GM19240 (cell line): ENCODE results near the gene KCNJ9.
"Not testable (repeated sequence)": the region's sequence is repeated elsewhere in the genome, so short reads cannot be mapped to it uniquely, and the experiment has no call there.

Experiments used
- DNase-seq: peaks from one replicate; pipeline ENCODE4 v3.0.0; 2011; ENCODE audit warnings: low spot score; ENCODE audit not compliant: insufficient read length

Gene KCNJ9

DNA sequence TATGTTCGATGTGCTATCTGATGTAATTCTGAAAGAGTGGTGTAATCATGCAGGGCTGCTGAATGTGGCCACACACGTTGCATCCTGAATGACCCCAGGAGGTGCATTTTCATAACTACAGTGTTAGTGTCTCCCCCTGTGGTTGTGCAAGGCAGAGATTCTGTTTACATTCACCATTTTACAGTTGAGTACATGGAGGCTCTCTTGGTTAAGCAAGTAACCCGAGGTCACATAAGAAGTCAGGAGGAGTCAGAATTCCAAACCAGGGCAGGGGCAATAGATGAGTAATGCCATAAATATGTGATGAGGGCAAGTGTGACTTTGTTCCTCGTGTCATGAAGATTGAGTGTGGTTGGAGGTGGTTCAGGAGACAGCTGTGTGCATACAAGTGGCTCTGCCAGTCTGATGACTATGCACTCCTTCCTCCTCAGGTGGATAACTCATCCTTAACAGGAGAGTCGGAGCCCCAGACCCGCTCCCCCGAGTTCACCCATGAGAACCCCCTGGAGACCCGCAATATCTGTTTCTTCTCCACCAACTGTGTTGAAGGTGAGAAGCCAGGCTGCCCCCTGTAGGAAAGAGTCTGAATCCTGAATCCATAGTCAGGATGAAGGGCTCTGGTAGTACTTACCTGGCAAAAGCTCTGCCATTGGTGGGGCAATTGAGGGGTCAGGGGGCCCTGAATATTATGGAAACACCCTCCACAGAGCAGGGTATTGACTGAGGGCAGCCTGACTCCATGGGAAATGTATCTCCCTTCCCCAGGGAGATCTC, 43.6 kb downstream of the KCNJ9 start:
- no peak for DNase-seq

DNA sequence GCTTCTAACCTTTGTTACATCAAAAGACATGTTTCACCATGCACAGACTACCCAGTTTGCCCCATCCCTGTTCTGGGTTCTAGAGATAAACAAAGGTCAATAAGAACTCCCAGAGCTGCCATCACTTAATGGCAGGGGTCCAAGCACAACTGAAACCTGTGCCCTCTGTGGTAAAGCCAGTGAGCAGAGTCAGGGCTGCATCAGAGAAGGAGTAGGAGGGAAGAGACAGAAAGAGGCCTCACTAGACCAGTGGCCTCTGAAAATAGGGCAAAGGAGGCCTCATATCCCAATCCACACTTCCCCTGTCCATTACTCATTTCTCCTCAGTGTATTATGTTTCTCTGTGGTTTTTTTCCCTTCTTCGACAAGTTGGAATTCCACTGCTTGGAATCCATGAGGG, 44.4 kb downstream of the KCNJ9 start:
- DNase-seq, result no peak

DNA sequence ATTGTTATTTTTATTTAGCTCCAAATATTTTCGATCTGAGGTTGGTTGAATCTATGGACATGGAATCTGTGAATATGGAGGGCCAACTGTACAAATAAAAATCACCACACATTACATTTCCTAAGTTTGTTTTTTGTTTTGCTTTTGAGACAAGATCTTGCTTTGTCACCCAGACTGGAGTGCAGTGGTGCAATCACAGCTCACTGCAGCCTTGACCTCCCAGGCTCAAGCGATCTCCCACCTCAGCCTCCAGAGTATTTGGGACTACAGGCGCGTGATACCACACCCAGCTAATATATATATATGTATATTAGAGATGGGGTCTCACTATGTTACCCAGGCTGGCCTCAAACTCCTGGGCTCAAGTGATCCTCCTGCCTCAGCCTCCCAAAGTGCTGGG, 45.0 kb downstream of the KCNJ9 start:
- not testable (repeated sequence) for DNase-seq

DNA sequence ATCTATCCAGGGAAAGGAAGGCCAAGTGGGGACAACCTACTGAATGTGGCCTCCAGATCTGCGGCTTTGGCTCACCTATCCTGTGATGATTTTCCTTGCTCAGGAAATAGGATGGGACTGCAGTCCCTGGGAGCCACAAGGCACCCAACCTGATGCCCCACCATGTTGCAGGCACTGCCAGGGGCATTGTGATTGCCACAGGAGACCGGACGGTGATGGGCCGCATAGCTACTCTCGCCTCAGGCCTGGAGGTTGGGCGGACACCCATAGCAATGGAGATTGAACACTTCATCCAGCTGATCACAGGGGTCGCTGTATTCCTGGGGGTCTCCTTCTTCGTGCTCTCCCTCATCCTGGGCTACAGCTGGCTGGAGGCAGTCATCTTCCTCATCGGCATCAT, 46.0 kb downstream of the KCNJ9 start:
- no peak for DNase-seq

DNA sequence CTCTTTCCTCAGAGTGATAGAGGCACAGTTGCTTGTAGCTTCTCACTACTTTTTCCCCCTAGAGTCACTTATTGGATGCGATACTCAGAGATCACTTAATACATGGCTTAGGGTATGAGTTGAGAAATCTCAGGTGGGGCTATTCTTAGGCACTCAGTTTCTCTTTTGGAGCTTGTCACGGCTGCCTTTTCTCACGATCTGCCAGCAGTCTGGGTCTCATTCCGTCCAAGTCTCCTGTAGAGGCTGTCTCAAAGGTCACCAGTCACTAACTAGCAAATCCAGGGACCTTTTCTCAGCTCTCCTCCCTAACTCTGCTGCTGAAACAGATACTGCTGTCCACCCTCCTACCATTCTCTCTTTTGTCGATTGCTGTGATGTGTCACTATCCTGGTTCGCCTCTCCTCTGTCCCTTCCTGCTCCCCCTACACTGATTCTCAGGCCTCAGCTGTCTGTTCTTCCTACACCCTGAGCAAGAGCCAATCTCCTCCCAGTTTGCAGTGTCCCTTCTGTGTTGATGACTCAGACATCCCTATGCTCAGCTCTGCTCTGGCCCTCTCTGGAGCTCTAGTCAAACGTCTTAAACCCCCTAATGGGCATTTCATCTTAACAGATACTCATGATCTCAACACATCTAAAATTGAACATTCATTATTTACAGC, 46.7 kb downstream of the KCNJ9 start:
- DNase-seq, result no peak

DNA sequence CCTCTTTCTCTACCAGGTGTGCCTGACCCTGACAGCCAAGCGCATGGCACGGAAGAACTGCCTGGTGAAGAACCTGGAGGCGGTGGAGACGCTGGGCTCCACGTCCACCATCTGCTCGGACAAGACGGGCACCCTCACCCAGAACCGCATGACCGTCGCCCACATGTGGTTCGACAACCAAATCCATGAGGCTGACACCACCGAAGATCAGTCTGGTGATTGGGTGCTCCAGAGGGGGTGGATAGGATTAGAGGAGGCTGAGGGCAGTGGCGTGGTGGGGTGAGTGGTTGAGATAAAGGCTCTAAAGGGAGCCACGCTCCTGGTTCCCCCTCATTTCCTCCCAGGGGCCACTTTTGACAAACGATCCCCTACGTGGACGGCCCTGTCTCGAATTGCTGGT, 47.3 kb downstream of the KCNJ9 start:
- DNase-seq, result no peak

DNA sequence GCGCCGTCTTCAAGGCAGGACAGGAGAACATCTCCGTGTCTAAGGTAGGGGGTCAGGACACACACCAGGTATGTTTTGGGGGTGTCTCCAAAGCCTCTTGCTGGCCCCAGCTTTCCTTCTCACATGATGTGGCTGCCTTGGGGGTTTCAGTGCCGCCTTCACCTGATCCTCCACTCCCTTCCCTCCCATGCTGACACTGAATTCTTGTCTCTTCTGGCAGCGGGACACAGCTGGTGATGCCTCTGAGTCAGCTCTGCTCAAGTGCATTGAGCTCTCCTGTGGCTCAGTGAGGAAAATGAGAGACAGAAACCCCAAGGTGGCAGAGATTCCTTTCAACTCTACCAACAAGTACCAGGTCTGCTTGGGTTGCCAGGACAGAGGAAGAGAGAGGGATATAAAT, 47.7 kb downstream of the KCNJ9 start:
- no peak for DNase-seq

DNA sequence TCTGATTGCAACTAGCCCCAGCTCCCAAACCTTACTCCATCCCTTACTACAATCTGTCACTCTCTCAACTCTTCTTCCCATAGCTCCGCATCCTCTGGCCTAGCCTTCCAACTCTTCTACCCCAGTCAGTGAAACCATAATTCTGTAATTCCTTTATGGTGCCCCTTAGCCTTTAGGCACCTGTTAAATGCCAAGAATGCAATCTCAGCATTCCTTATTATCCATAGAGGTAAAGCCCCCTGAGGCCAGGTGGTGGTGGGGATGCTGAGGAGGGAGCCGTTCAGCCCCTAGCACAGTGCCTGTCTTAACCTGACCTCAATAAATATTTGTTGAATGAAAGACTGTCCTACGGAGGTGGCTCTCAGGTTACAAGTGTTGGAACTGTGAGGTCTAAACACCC, 48.2 kb downstream of the KCNJ9 start:
- no peak for DNase-seq

DNA sequence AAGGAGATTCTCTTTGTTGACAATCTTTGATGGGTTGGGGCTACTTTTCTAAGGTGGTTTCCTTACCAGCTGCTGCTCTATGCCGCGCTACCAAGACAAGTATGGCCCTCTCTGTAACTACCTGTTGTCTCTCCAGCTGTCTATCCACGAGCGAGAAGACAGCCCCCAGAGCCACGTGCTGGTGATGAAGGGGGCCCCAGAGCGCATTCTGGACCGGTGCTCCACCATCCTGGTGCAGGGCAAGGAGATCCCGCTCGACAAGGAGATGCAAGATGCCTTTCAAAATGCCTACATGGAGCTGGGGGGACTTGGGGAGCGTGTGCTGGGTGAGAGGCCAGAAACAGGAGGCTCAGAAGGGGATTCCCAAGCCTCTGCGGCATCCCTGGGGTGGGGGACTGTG, 48.6 kb downstream of the KCNJ9 start:
- no peak for DNase-seq

DNA sequence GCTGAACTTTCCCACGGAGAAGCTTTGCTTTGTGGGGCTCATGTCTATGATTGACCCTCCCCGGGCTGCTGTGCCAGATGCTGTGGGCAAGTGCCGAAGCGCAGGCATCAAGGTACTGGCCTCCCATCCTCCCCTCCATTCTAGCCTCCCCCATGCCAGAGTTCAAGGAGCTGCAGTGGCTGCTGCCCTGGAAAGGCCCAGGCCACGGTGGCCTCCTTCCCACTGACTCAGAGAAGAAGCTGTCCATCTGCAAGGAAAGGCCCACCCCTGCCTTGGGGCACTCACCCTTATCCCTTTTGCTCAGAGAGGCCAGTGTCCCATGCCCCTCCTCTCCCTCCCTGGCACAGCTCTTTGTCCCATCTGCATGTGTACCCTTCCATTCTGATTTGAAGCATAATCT, 49.1 kb downstream of the KCNJ9 start:
- DNase-seq, result no peak

DNA sequence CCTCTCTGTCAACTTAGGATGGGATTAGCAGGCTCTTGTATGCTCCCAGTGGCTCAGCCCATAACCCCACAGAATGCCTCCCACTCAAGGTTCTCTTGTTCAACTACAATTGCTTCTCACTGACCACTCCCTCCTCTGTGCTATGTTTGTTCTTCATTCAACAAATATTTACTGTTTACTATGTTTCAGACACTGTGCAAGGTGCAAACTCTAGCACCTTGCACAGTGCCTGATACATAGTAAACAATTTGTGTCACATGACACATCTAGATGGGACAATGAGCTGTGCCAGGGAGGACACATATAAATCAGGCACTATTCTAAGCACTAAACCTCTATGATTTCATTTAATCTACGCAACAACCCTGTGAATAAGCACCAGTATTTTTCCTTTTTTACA, 49.6 kb downstream of the KCNJ9 start:
- DNase-seq, result no peak

DNA sequence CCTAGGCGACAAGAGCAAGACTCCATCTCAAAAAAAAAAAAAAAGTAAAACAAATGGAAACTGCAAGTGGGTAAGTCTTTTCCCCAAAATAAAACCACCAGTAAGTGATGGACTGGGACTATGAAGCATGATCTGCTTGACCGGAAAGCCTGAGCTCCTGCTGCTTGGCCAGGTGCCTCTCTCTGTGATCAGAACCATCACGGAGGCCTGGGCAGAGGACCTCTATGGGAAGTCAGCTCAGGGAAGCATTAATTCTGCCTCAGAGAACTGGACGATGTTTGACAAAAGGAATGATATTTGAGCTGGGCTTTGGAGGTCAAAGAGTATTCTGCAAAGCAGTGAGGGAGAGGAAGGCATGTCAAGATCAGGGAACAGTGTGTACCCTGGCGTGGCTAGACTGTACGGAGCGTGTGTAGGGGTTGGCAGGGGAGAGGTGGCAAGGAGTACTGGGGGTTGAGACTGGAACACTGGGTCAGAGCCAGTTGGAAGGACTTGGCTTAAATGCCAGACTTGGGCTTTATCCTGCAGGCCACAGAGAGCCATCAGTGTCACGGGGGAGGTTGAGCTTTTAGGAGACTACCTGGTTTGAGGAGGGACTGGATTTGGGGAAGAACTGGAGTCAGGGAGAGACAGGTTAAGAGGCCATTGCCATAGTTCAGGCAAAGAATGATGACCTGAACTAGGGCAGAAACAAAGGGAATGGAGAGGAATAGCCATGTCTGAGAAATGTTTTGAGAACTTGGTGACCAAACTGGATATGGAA, 50.6 kb downstream of the KCNJ9 start:
- DNase-seq, result no peak

DNA sequence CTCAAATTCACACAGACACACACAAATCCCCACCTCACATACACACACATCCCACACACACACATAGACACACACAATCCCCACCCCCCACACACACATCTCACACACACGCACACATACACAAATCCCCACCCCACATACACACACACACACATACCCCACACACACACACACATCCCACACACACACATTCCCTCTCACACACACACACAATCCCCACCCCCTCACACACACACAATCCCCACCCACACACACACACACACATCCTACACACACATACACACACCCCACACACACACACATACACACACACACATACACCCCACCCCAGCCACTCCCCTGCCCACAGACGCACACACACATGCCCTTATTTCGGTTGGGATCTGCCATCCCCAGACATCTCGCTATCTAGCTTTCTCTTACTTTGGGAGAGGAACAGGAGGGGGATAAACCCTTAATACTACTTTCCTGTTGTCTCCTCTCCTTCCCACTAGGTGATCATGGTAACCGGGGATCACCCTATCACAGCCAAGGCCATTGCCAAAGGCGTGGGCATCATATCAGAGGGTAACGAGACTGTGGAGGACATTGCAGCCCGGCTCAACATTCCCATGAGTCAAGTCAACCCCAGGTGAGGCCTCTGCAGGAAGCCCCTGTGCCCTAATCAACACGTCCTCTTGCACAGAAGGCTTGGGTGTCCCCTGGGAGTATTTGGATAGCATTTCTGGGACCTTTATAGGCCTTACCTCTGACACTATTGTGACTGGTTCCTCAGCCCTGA, 52.8 kb downstream of the KCNJ9 start:
- no peak for DNase-seq

DNA sequence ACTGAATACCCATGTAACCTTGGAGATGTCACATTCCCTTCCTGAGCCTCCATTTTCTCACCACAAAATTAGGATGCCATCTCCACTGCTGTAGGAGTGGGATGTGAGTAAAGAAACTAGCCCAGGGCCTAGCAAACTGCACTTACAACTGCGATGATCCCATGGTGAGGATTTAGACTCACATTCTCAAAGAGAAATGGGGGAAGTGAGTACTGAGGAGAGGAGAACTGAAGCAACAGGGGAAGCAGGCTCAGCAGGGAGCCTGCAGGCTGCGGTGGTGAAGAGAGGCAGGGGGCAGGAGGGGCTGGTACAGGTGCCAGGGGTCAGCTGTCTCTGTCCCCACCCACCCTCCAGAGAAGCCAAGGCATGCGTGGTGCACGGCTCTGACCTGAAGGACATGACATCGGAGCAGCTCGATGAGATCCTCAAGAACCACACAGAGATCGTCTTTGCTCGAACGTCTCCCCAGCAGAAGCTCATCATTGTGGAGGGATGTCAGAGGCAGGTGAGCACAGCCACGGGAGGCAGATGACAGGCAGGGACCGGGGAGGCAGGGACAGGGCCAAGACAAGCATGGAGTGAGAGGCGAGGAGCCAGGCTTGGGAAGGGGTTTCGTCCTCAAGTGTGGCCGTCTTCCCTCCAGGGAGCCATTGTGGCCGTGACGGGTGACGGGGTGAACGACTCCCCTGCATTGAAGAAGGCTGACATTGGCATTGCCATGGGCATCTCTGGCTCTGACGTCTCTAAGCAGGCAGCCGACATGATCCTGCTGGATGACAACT, 53.6 kb downstream of the KCNJ9 start:
- DNase-seq, result no peak

DNA sequence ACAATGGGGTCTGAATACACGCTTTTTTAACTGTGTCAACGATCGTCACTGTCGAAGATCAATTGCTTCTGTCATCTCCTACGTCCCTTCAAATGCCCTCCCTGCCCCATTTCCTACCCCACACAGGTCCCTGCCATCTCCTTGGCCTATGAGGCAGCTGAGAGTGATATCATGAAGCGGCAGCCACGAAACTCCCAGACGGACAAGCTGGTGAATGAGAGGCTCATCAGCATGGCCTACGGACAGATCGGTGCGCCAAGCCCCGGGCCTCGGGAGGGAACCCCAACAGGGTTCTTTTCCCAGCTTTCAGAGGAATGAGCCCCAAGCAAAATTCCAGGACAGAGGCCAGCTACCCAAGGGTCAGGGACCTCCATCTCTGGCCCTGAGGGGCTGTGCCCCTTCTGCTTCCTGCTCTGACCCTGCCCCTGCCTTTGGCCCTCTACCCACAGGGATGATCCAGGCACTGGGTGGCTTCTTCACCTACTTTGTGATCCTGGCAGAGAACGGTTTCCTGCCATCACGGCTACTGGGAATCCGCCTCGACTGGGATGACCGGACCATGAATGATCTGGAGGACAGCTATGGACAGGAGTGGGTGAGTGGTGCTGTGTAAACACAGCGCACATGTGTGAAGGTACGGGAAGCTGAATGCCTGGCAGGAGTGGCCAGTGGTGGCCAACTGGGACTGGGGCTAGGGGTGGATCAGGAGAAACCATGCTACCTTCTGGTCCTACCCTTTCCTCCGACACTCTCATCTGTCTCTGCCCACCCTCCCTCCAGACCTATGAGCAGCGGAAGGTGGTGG, 55.0 kb downstream of the KCNJ9 start:
- DNase-seq, result no peak

DNA sequence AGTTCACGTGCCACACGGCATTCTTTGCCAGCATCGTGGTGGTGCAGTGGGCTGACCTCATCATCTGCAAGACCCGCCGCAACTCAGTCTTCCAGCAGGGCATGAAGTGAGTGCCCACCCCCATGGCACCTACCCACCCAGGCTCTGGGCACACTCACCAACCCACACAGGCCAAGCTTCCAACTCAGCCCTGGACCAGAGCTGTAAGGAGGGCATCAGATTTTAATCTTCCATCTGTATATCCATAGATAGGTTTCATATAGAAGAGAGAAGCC, 55.5 kb downstream of the KCNJ9 start:
- DNase-seq, result no peak

DNA sequence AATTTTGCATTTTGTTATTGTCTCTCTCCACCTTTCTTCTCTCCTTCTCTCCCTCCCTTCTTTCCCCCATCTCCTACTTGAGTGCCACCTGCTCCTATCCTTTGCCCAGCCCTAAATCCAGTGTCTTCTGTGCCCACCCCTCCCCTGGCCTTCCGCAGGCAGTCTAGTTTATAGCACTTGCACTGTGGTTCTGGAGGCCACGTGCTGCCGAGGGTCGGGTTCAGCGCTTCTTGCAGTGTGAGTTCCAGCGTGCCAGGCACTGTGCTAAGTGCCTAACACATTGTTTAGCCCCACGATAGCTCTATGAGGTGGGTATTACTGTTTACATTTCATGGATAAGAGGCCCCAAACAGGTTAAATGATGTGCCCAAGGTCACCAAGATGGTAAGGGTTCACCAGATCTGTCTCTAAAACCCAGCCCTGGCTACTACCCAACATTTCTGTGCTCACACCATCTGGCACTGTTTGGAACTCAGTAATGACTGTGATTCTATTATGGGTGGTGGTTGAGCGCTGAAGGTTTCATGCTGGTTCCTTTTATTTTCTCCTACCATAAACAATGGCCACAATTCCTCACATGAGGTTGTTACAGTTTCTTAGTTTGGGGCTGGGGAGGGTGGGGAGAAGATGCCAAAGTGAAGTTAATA, 56.0 kb downstream of the KCNJ9 start:
- no peak for DNase-seq

DNA sequence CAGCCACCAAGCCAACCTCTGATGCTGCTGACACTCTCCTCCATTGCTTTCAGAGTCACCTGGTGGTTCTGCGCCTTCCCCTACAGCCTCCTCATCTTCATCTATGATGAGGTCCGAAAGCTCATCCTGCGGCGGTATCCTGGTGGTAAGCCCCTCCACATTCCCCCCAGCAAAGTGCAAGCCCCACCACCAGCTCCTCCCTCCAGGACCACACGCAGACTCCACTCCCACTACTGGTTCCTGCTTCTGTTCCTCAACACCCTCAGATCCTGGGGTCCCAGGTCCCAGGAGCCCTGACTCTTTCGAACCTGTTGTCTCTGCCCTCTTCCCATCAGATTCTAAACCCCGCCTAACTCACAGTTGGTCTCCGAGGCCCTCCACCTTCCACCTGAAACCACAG, 58.5 kb downstream of the KCNJ9 start:
- no peak for DNase-seq
